HL-60 (cell line): ENCODE data around the gene U2AF2.

Experiments used
- DNase-seq, 2 experiments: peaks; one replicate each; pipeline ENCODE4 v3.0.0-alpha.2; 2010 to 2020; ENCODE audit warnings: low read depth in 1 of 2, low spot score in 1 of 2
- H3K27ac ChIP-seq: fragments of 250-450 bp; sonication (Bioruptor Pico); replicated peaks from 2 replicates; pipeline ENCODE4 v1.5.1; 2020; ENCODE audit warnings: mild to moderate bottlenecking, moderate library complexity
- H3K27me3 ChIP-seq: fragments of 250-450 bp; sonication (Bioruptor Pico); 2 replicates; pipeline ENCODE4 v1.5.1; 2021; ENCODE audit warnings: mild to moderate bottlenecking, moderate library complexity; ENCODE audit not compliant: insufficient read depth, poor library complexity, severe bottlenecking
- H3K4me3 ChIP-seq: replicated peaks from 2 replicates; pipeline ENCODE4 v1.5.1; 2011; ENCODE audit warnings: mild to moderate bottlenecking, control low read depth, low read length; ENCODE audit not compliant: insufficient read depth
- CTCF ChIP-seq: IDR thresholded peaks from one replicate; pipeline ENCODE4 v1.5.1; 2011; ENCODE audit warnings: low read length, control low read depth, inconsistent platforms; ENCODE audit not compliant: insufficient read depth
- GABPA ChIP-seq: IDR thresholded peaks from 2 replicates; pipeline ENCODE4 v1.6.1; 2012; ENCODE audit warnings: low read depth
- POLR2AphosphoS5 ChIP-seq: IDR thresholded peaks from 2 replicates; pipeline ENCODE4 v1.6.1; 2012; ENCODE audit warnings: low read depth
- REST ChIP-seq: IDR thresholded peaks from 2 replicates; pipeline ENCODE4 v1.6.1; 2012; ENCODE audit warnings: low read depth; ENCODE audit not compliant: insufficient replicate concordance
- SPI1 ChIP-seq: IDR thresholded peaks from 2 replicates; pipeline ENCODE4 v1.6.1; 2012; ENCODE audit warnings: low read depth, mild to moderate bottlenecking, borderline replicate concordance

Gene U2AF2

GRCh38 chr19:55671054-55671378, 16.2 kb downstream of the U2AF2 start:
- H3K4me3 ChIP-seq = no peak overlapping the region
- no peak for TF ChIP-seq SPI1
- TF ChIP-seq CTCF = no peak
- TF ChIP-seq REST = no peak
- TF ChIP-seq POLR2AphosphoS5 = no peak
- TF ChIP-seq GABPA = no peak
- no peak for DNase-seq

GRCh38 chr19:55672418-55672817, 17.6 kb downstream of the U2AF2 start:
- H3K27ac ChIP-seq = no peak overlapping the region
- TF ChIP-seq GABPA (no peak), SPI1 (no peak), CTCF (no peak), POLR2AphosphoS5 (no peak), REST (no peak)
- H3K27me3 ChIP-seq = no peaks in the 10 kb centered on the region
- no peak for DNase-seq
- H3K4me3 ChIP-seq = no peak overlapping the region

More at GRCh38 chr19:55671054-55671378, 16.2 kb downstream of the U2AF2 start:
- Histone ChIP-seq H3K27me3 (no peaks in the 10 kb centered on the region), H3K27ac (no peak overlapping the region)

GRCh38 chr19:55673465-55673864, 18.6 kb downstream of the U2AF2 start:
- TF ChIP-seq REST (no peak), POLR2AphosphoS5 (no peak), CTCF (no peak), GABPA (no peak), SPI1 (no peak)
- no peak for DNase-seq
- H3K4me3 ChIP-seq = no peak overlapping the region
- no peak overlapping the region for H3K27ac ChIP-seq
- no peaks in the 10 kb centered on the region for H3K27me3 ChIP-seq
